Pulmonary artery endothelial cell (primary cell): ENCODE results near the gene SLC8A3. TPM values are rescaled to one million over a fixed set of nuclear protein-coding genes. Genes with fewer than 3 reads are reported as not detected.
"Not testable (repeated sequence)": the region's sequence is repeated elsewhere in the genome, so short reads cannot be mapped to it uniquely, and the experiment has no call there.

Experiments used
- DNase-seq: peaks from one replicate; pipeline ENCODE4 v3.0.0-alpha.2; 2011; ENCODE audit warnings: low read depth, low spot score
- total RNA-seq: library from RNA; depleted of rRNA; stranded (reverse); fragments of >200 nt; gene quantifications from 2 replicates; pipeline ENCODE4 v1.2.3, GENCODE V29; 2014

SLC8A3 gene
- total RNA-seq = 0.13 and 0.14 TPM in 2 replicates

GRCh38 chr14:70188659-70189455 lies at the start of gene SLC8A3:
Gene SLC8A3 (minus strand): TSS chr14:70188951. CDS start chr14:70168422, 20,529 bp downstream.
- no peak for DNase-seq

- DNase-seq = no peak
Measured at GRCh38 chr14:70237710-70238109, 49.0 kb upstream of the SLC8A3 start.

- DNase-seq = no peak
Measured at GRCh38 chr14:70234066-70234950, 45.6 kb upstream of the SLC8A3 start.

DNA sequence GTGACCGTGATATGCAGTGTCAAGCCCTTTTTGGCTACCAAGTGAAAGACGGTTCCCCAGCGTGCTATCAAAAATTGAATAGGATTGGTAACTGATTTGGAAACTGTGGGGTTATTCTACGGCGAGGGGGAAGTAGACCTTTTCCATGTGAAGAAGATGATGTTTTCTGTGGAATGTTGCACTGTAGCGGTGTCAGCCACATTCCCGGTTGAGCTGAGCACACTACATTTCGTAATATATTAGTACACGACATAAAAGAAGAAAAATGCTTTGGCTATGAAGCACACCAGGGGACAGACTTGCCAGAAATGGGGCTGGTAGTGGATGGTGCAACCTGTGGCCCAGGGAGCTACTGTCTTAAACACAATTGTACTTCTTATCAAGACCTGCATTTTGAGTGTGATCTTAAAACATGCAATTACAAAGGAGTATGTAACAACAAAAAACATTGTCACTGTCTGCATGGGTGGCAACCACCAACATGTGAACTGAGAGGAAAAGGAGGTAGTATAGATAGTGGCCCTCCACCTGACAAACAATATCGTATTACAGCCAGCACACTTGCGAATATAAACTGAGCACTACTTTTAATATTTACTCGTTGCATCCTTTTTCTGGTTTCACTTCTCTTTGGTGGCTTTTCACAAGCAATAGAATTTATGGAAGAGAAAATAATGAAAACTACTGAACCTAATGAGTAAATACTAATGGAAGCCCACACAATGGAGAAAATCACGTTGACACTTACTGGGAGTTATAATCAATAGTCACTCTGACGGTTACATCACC lies 43.2 kb upstream of the SLC8A3 start:
- DNase-seq = not testable (repeated sequence)

DNA sequence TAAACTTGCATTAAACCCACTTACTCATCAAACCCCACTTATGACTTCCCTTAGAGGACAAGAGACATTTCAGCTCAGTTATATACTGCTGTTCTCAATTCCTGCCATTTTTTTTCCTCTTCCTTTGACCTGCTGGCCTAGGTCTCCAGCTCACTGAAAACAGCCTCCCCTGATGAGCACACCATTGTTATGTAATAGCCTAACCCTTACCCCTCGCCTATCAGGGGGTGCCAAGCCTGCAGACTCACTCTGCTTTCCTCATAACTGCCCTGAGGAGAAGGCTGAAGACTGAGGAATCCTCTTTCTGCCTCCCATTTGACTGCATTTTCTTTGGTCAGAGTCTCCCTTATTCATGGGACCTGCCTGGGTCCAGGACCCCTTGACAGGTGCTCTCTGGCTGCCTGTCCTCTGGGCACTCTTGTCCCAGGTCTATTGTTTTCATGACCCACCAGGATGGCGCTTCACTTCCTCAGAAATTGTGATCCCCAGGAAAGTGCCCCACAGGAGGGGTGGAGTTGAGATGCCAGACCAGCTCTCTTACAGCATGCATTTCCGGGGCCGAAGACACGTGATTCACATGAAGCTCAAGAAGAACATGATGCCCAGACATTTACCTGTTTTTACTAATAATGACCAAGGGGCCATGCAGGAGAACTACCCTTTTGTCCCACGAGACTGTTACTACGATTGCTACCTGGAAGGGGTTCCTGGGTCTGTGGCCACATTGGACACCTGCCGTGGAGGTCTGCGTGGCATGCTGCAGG lies 41.3 kb upstream of the SLC8A3 start:
- not testable (repeated sequence) for DNase-seq

GRCh38 chr14:70213721-70214282 lies 25.1 kb upstream of the SLC8A3 start:
- DNase-seq = no peak

DNA sequence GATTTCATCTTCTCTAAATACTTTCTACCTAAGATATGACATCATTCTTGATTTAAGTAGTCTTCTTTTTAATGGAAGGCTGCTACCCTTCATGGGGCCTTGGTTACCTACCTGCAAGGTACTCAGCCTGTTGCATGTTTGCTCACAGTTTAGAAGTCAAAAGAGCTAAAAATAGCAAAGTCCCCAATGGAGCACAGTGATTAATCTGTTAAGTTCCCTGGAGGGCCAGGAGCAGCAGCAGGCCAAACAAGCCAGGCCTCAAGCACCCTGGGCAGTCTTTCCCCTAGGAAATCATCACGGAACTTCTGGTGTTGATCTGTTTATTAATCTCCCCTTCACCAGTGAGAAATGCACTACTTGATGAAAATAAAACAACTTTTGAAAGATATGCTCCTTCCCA lies 24.0 kb upstream of the SLC8A3 start:
- DNase-seq = no peak

- DNase-seq = no peak
Measured at GRCh38 chr14:70208380-70208779, 19.6 kb upstream of the SLC8A3 start.

- no peak for DNase-seq
Measured at GRCh38 chr14:70203686-70204085, 14.9 kb upstream of the SLC8A3 start.

- DNase-seq = no peak
Measured at GRCh38 chr14:70201994-70202393, 13.2 kb upstream of the SLC8A3 start.

DNA sequence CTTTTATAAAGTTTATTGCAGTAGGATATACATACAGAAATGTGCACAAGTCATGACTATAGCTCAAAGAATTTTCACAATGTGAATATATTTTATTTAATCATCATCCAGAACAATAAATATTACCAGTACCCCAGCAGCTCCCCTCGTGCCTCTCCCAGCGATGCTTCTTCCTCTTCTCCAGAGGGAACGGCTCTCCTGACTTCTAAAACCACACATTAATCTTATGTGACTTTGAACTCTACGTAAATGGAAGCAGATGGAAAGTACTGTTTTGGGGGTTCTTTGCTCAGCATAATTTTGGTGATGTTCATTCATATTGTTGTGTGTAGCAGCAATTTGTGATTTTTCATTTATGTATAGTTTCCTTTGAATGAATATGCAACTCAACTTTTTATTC lies 4.6 kb upstream of the SLC8A3 start:
- DNase-seq = no peak

- no peak for DNase-seq
Measured at GRCh38 chr14:70192915-70193314, 4.2 kb upstream of the SLC8A3 start.

GRCh38 chr14:70190156-70190555 lies 1.4 kb upstream of the SLC8A3 start:
- DNase-seq = no peak

DNA sequence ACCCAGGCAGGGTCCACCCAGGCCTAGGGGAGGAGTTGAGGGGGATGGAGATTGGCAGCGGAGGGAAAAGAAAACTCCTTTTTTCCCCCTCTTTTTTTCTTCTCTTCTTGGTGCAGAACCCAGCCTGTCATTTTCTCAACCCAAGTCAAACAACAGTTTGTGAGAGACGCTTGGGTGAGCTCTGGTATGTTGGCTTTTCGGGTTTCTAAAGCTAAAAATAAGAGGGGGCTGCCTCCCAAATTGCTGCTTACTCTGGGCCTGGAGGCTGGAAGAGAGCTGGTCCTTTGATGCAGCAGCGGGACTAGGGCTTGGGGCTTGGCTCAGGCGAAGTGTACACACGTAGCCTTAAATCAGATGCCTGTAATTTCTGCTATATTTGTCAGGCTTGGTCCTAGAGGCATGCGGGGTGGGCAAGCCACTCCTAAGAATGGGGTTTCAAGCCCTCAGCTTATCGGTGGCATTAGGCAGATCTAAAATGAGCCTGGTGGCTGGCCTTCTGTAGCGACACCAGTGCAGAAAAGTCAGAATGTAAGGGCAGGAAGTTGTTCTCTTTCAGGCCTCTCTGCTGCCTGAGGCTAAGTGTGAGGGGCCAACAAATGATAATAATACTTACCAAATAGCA lies 816 bp upstream of the SLC8A3 start:
- no peak for DNase-seq

- DNase-seq = no peak
Measured at GRCh38 chr14:70188322-70188658, 461 bp downstream of the SLC8A3 start.

- no peak for DNase-seq
Measured at GRCh38 chr14:70186900-70187451, 1.8 kb downstream of the SLC8A3 start.

- DNase-seq = no peak
Measured at GRCh38 chr14:70183991-70184390, 4.8 kb downstream of the SLC8A3 start.

DNA sequence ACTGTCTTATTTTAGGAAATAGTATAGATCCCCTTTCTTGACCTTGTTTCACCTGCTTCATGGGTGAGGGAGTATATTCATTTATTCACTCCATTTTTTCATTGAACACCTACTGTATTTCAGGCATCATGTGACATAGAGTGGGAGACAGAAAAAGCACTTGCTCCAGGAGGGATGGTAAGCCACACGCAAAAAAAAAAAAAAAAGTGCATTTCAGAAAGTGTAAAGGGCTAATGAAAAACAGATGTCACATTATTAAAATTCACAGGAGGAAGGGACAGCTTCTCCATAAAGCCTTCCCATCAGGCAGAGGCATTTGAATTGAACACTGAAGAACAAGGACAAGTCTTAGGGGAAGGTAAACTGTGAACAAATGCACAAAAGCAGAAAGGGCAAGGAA lies 7.5 kb downstream of the SLC8A3 start:
- DNase-seq = no peak

- no peak for DNase-seq
Measured at GRCh38 chr14:70180718-70181117, 8.0 kb downstream of the SLC8A3 start.
